Sigmoid colon (tissue), 7 donors: Measurements from ENCODE around the gene SPRED2. TPM values are rescaled to one million over a fixed set of nuclear protein-coding genes. Genes with fewer than 3 reads are reported as not detected.

Experiments
- DNase-seq: peaks from one replicate; pipeline ENCODE4 v3.0.0-alpha.2; 2019
- H3K27ac ChIP-seq, 4 donors: fragments of 200-600 bp; sonication (generic); one replicate each; pipeline ENCODE4 v1.5.1; 2016 to 2019; ENCODE audit warnings: mild to moderate bottlenecking in 1 of 4
- H3K27me3 ChIP-seq, 3 donors: fragments of 200-600 bp; sonication (generic); one replicate each; pipeline ENCODE4 v1.5.1; 2019; ENCODE audit warnings: mild to moderate bottlenecking in 1 of 3
- H3K36me3 ChIP-seq, 4 donors: fragments of 200-600 bp; sonication (generic); one replicate each; pipeline ENCODE4 v1.5.1; 2016 to 2019
- H3K4me1 ChIP-seq, 4 donors: fragments of 200-600 bp; sonication (generic); one replicate each; pipeline ENCODE4 v1.5.1; 2017 to 2019
- H3K4me3 ChIP-seq, 4 donors: fragments of 200-600 bp; sonication (generic); one replicate each; pipeline ENCODE4 v1.5.1; 2017 to 2019; ENCODE audit warnings: mild to moderate bottlenecking in 2 of 4, moderate library complexity in 1 of 4
- H3K9me3 ChIP-seq, 4 donors: fragments of 200-600 bp in 3 of 4; sonication (generic) in 3 of 4; one replicate each; pipeline versions ENCODE4 v1.5.1 to v1.6.1; 2013 to 2019
- EP300 ChIP-seq, 4 donors: sonication (generic); formaldehyde crosslinking; IDR thresholded peaks; one replicate each; pipeline ENCODE4 v1.6.1; 2017; ENCODE audit warnings: antibody characterized with exemption in 4 of 4
- POLR2A ChIP-seq, 2 donors: fragments of 450-650 bp; IDR thresholded peaks; one replicate each; pipeline ENCODE4 v1.6.1; 2016; ENCODE audit warnings: antibody characterized with exemption in 2 of 2, mild to moderate bottlenecking in 2 of 2, moderate library complexity in 2 of 2
- POLR2AphosphoS5 ChIP-seq, 4 donors: sonication (generic); formaldehyde crosslinking; IDR thresholded peaks; one replicate each; pipeline ENCODE4 v1.6.1; 2017; ENCODE audit warnings: antibody characterized with exemption in 4 of 4
- WGBS, 2 donors: extraction: QIAGEN DNeasy Blood & Tissue Kit; methylation state at CpG; one replicate each; pipeline ENCODE4 v1.1.7; 2013; 5-methylcytosine and 5-hydroxymethylcytosine counted together
- intact Hi-C: fragments of 100-400 bp; cut with DNase I; formaldehyde crosslinking; loops from one replicate; pipeline ENCODE4 v1.15.1; 2023
- polyA plus RNA-seq, 3 donors: library from polyadenylated mRNA; stranded (reverse); fragments of 200-250 nt; gene quantifications; one replicate each; pipeline ENCODE4 v1.2.3, GENCODE V29; 2013
- total RNA-seq, 4 donors: library from RNA; depleted of rRNA; stranded (reverse); fragments of >200 nt; gene quantifications; one replicate each; pipeline ENCODE4 v1.1.0, GENCODE V29; 2016
- TF ChIP-seq, protein P1 (sequence below), 4 experiments: fragments of 450-650 bp in 3 of 4; fragments of 200-600 bp in 1 of 4; IDR thresholded peaks; one replicate each; pipeline ENCODE4 v1.5.1; 2016 to 2019; ENCODE audit warnings: antibody characterized with exemption in 4 of 4, mild to moderate bottlenecking in 3 of 4, moderate library complexity in 2 of 4
- donor health status: healthy with polysubstance abuse.
- donor health status: Bipolar disorder and iron deficiency.
- donor health status: healthy.

Gene SPRED2
- total and polyA plus RNA-seq, 7 donors = 6.1 to 31.2 (median 13.0) TPM

DNA sequence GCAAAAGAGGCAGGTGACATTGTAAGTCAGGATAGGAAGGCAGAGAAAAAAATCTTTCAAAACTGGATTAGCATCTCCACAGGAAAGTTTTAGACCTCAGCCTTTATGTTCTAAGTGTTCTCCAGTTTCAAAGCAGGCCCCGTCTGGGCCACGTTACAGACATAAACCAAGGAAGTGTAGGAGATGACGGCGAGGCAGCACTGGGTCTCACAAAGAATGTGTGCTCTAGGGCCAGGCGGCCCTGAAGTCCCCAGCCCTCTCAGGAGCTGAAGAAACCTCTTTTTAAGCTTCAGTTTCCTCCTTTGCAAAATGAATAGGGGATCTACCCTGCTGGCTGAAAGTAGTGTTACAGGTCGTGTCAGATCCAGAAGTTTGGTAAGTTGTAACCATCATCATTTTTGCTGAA lies 81.7 kb downstream of the SPRED2 start:
- no peak for TF ChIP-seq POLR2AphosphoS5 (IDR thresholded peaks at IDR 0.05)
- TF ChIP-seq, protein P1, sequence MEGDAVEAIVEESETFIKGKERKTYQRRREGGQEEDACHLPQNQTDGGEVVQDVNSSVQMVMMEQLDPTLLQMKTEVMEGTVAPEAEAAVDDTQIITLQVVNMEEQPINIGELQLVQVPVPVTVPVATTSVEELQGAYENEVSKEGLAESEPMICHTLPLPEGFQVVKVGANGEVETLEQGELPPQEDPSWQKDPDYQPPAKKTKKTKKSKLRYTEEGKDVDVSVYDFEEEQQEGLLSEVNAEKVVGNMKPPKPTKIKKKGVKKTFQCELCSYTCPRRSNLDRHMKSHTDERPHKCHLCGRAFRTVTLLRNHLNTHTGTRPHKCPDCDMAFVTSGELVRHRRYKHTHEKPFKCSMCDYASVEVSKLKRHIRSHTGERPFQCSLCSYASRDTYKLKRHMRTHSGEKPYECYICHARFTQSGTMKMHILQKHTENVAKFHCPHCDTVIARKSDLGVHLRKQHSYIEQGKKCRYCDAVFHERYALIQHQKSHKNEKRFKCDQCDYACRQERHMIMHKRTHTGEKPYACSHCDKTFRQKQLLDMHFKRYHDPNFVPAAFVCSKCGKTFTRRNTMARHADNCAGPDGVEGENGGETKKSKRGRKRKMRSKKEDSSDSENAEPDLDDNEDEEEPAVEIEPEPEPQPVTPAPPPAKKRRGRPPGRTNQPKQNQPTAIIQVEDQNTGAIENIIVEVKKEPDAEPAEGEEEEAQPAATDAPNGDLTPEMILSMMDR (IDR thresholded peaks at IDR 0.05) = peak in 2 of 4 experiments; percentile 6 to 15
- no peak for TF ChIP-seq EP300 (IDR thresholded peaks at IDR 0.05)
- TF ChIP-seq POLR2A (IDR thresholded peaks at IDR 0.05) = no peak
- no peak for DNase-seq
- no peaks in the 10 kb centered on the region for H3K36me3 ChIP-seq
- intact Hi-C loops = no loop called here
- no peak overlapping the region for H3K4me3 ChIP-seq
- H3K27ac ChIP-seq = peak overlapping the region in 1 of 4 donors; percentile 21
- peaks cover 0 to 18% (median 14%) of the 10 kb centered on the region in 4 donors for H3K4me1 ChIP-seq
- H3K27me3 ChIP-seq = no peaks in the 10 kb centered on the region
- H3K9me3 ChIP-seq = no peaks in the 10 kb centered on the region
- WGBS, 2 donors = 73 to 77% methylated on average over 6 of the region's 6 CpGs

DNA sequence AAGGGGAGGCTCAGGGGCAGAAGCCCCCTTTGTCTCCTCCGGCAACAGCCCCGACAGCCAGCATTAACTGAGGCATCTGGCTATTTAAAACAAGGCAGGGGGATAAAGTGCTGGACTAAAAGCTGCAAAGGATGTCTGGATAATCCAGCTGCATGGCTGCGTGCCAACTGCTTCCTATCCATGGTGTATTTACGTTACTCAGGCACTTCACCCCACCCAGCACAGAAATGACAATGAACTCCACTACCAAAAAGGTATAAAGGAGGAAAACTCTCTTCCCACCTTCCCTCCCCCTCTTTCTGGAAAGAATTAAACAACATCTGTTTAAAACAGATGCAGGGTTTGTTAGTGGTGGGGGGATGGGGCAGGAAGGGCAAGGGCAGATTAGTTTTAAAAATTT lies 82.5 kb downstream of the SPRED2 start:
- no peak overlapping the region for H3K4me3 ChIP-seq
- TF ChIP-seq, protein P1 (IDR thresholded peaks at IDR 0.05) = no peak
- TF ChIP-seq POLR2A (IDR thresholded peaks at IDR 0.05) (no peak), EP300 (IDR thresholded peaks at IDR 0.05) (no peak), POLR2AphosphoS5 (IDR thresholded peaks at IDR 0.05) (no peak)
- intact Hi-C loops = no loop called here
- no peaks in the 10 kb centered on the region for H3K9me3 ChIP-seq
- H3K27ac ChIP-seq = peak overlapping the region in 1 of 4 donors; percentile 6
- no peaks in the 10 kb centered on the region for H3K36me3 ChIP-seq
- 26 to 42% methylated on average over 4 of the region's 4 CpGs for WGBS, 2 donors
- DNase-seq = peak; percentile 79
- peaks cover 0 to 18% (median 14%) of the 10 kb centered on the region in 4 donors for H3K4me1 ChIP-seq
- no peaks in the 10 kb centered on the region for H3K27me3 ChIP-seq

DNA sequence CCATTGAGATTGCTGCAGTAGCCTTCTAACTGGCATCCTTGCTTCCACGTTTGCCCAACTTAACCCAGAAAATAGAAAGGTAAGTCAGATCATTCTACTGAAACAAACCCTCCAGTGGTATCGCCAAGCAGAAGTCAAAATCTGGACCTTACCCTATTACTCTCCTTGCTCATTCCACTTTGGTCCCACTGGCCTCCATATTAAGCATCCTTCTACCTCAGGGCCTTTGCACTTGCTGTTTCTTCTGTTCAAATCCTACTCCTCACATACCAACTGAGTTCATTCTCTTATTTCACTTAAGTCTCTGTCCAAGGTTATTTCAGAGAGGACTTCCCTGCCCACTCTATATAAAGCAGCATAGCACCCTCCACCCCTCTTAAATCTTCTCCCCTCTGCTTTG lies 84.5 kb downstream of the SPRED2 start:
- no peak overlapping the region for H3K27ac ChIP-seq
- no peak for TF ChIP-seq POLR2AphosphoS5 (IDR thresholded peaks at IDR 0.05)
- no peak for TF ChIP-seq POLR2A (IDR thresholded peaks at IDR 0.05)
- TF ChIP-seq, protein P1 (IDR thresholded peaks at IDR 0.05) = no peak
- no peak for TF ChIP-seq EP300 (IDR thresholded peaks at IDR 0.05)
- intact Hi-C loops = no loop called here
- DNase-seq = no peak
- no peaks in the 10 kb centered on the region for H3K9me3 ChIP-seq
- H3K4me3 ChIP-seq = no peak overlapping the region
- WGBS, 2 donors = 95% methylated on average over 2 of the region's 2 CpGs
- H3K36me3 ChIP-seq = no peaks in the 10 kb centered on the region
- H3K27me3 ChIP-seq = no peaks in the 10 kb centered on the region
- H3K4me1 ChIP-seq = peaks cover 0 to 18% (median 14%) of the 10 kb centered on the region in 4 donors

DNA sequence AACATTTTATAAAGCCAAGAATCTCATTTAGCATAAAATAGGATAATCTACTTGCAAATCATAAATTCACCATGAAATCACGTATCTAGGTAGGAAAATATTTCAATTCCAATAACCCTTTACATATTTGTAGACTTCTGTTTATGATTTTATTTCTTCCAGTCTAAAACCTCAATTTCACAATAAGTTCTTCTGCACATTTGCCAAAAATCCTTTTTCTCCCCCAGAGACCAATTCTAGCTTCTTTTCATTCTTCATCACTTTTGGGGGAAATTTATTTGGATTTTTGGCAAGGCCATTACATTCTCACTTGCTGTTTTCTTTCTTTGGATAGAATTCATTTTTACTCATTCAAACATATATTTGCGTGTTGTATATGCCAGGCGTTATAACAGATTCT lies 86.8 kb downstream of the SPRED2 start:
- WGBS, 2 donors = 90 to 97% methylated on average over 3 of the region's 3 CpGs
- Histone ChIP-seq H3K36me3 (no peaks in the 10 kb centered on the region), H3K27ac (no peak overlapping the region), H3K4me3 (no peak overlapping the region), H3K4me1 (peaks cover 0 to 12% (median 9%) of the 10 kb centered on the region in 4 donors), H3K9me3 (no peaks in the 10 kb centered on the region), H3K27me3 (no peaks in the 10 kb centered on the region)
- intact Hi-C loops = no loop called here
- TF ChIP-seq POLR2A (IDR thresholded peaks at IDR 0.05) = no peak
- TF ChIP-seq, protein P1 (IDR thresholded peaks at IDR 0.05) = no peak
- TF ChIP-seq POLR2AphosphoS5 (IDR thresholded peaks at IDR 0.05) = no peak
- TF ChIP-seq EP300 (IDR thresholded peaks at IDR 0.05) = no peak
- DNase-seq = no peak

DNA sequence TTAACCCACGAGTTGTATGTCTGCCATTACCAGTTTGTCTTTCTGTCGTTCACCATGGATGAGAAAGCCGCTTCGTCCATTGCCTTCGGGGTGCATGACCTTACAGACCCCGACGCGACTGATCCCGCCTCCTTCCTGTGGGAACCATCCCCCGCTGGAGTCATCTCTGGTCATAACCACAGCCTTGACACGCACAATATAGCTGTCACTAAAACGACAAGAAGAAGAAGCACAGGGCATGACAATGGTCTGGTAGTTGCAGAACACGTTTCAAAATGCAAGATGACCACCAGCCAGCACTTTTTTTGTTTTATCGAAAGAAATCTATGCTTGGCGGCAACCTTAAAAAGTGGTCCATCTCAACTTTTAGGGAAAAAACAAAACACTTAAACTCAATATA lies 87.7 kb downstream of the SPRED2 start:
- no peak overlapping the region for H3K4me3 ChIP-seq
- DNase-seq = no peak
- intact Hi-C loops = no loop called here
- H3K27ac ChIP-seq = no peak overlapping the region
- TF ChIP-seq POLR2A (IDR thresholded peaks at IDR 0.05) (no peak), EP300 (IDR thresholded peaks at IDR 0.05) (no peak), POLR2AphosphoS5 (IDR thresholded peaks at IDR 0.05) (no peak)
- TF ChIP-seq, protein P1 (IDR thresholded peaks at IDR 0.05) = no peak
- H3K36me3 ChIP-seq = no peaks in the 10 kb centered on the region
- WGBS, 2 donors = 76 to 88% methylated on average over 15 of the region's 15 CpGs
- H3K27me3 ChIP-seq = no peaks in the 10 kb centered on the region
- peaks cover 0 to 3% (median 2%) of the 10 kb centered on the region in 4 donors for H3K4me1 ChIP-seq
- no peaks in the 10 kb centered on the region for H3K9me3 ChIP-seq
